ENCODE results near the gene ARID5B. TPM values are rescaled to one million over a fixed set of nuclear protein-coding genes. Genes with fewer than 3 reads are reported as not detected.

The ARID5B gene
- total RNA-seq, 4 donors from 2014 or later, result 10.5 to 167 (median 29.4) TPM

DNA sequence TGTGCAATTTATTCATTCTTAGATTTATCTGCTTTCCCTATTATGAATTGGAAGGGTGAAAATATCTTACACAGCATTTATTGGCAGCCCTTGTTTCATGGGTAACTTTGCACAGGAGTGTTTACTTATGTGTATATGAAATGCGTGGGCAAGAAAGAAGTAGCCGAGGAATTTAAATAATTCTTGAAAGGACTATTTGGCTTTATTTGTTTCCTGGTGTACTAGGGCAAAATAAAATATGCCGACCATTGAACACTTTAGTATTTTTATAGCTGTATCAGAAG is 93.7 kb downstream of the ARID5B start:
- TF ChIP-seq, protein P1, sequence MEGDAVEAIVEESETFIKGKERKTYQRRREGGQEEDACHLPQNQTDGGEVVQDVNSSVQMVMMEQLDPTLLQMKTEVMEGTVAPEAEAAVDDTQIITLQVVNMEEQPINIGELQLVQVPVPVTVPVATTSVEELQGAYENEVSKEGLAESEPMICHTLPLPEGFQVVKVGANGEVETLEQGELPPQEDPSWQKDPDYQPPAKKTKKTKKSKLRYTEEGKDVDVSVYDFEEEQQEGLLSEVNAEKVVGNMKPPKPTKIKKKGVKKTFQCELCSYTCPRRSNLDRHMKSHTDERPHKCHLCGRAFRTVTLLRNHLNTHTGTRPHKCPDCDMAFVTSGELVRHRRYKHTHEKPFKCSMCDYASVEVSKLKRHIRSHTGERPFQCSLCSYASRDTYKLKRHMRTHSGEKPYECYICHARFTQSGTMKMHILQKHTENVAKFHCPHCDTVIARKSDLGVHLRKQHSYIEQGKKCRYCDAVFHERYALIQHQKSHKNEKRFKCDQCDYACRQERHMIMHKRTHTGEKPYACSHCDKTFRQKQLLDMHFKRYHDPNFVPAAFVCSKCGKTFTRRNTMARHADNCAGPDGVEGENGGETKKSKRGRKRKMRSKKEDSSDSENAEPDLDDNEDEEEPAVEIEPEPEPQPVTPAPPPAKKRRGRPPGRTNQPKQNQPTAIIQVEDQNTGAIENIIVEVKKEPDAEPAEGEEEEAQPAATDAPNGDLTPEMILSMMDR (IDR thresholded peaks at IDR 0.05), result no peak
- no peak for TF ChIP-seq POLR2A (IDR thresholded peaks at IDR 0.05)
- H3K4me1 ChIP-seq, result peaks cover 0 to 31% (median 12%) of the 10 kb centered on the region in 4 donors

DNA sequence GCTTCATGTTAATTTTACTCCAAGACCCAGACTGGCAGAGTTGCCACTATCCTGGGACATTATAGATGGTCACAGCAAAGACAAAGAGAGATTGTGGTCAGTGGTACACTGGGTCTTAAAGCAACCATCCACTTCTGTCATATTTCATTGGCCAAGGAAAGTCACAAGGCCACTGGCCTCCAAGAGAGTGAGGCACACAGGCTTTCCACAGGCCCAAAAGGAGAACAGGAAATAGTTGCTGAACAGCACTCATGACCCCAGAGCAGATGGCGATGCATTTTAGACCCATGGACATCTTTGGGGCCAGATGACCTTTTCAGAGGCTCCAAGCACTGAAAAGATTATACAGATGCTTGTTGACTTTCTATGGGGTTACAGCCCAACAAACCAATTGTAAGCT is 97.4 kb downstream of the ARID5B start:
- H3K9me3 ChIP-seq, result no peaks in the 10 kb centered on the region
- no peaks in the 10 kb centered on the region for H3K27me3 ChIP-seq
- peak overlapping the region in 2 of 4 donors; percentile 76 to 80 for H3K27ac ChIP-seq
- no peak for DNase-seq
- H3K4me3 ChIP-seq, result no peak overlapping the region
- no peaks in the 10 kb centered on the region for H3K36me3 ChIP-seq
- peaks cover 0 to 8% (median 4%) of the 10 kb centered on the region in 4 donors for H3K4me1 ChIP-seq
- TF ChIP-seq POLR2A (IDR thresholded peaks at IDR 0.05), result no peak
- TF ChIP-seq, protein P1 (IDR thresholded peaks at IDR 0.05), result no peak

More for the DNA sequence above, 93.7 kb downstream of the ARID5B start:
- Histone ChIP-seq H3K4me3 (no peak overlapping the region), H3K27me3 (no peaks in the 10 kb centered on the region), H3K27ac (peak overlapping the region in 1 of 4 donors; percentile 50), H3K36me3 (no peaks in the 10 kb centered on the region), H3K9me3 (no peaks in the 10 kb centered on the region)
- no peak for DNase-seq

DNA sequence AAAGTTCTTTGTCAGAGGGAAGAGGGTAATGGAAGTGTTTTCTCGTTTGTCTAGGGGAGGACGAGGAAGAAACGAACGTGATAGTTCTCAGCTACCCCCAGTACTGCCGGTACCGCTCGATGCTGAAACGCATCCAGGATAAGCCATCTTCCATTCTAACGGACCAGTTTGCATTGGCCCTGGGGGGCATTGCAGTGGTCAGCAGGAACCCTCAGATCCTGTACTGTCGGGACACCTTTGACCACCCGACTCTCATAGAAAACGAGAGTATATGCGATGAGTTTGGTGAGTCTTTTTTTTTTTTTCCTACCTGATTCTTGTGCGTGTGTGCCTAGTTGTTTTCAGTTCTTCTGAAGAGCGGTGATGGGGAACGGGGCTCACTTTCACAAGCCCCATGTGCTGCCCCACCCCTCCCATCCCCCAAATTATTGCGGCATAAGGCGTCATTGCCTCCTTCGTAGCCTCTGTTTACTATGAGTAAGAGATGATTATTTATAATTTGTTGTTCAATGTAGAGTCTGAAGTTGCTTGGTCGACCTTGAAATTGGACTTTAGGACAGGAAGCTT is 98.6 kb downstream of the ARID5B start:
- H3K4me3 ChIP-seq, result no peak overlapping the region
- peaks cover 0 to 5% (median 0%) of the 10 kb centered on the region in 4 donors for H3K4me1 ChIP-seq
- H3K27me3 ChIP-seq, result no peaks in the 10 kb centered on the region
- DNase-seq, result peak in 2 of 3 donors; percentile 75 to 80
- H3K36me3 ChIP-seq, result no peaks in the 10 kb centered on the region
- H3K9me3 ChIP-seq, result no peaks in the 10 kb centered on the region
- H3K27ac ChIP-seq, result peak overlapping the region in 2 of 4 donors; percentile 76 to 80
- TF ChIP-seq, protein P1 (IDR thresholded peaks at IDR 0.05), result no peak
- no peak for TF ChIP-seq POLR2A (IDR thresholded peaks at IDR 0.05)

DNA sequence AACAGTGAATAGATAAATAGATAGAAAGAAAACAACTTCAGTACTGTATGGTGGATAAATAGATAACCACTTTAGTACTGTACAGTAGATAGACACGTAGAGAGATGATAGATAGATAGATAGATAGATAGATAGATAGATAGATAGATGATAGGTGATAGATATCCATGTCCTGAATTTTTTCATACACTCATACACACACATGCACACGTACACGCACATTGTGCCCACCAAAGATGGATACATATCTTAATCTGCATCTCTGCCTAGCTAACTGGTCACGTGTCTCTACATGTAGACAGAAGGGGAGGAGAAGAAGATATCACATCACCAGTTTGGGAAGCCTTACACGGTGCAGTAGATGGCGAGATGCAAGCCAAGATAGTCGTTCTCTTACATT is 99.2 kb downstream of the ARID5B start:
- no peaks in the 10 kb centered on the region for H3K36me3 ChIP-seq
- no peak for TF ChIP-seq POLR2A (IDR thresholded peaks at IDR 0.05)
- TF ChIP-seq, protein P1 (IDR thresholded peaks at IDR 0.05), result no peak
- H3K27ac ChIP-seq, result peak overlapping the region in 2 of 4 donors; percentile 74 to 76
- H3K4me1 ChIP-seq, result peaks cover 0 to 5% (median 0%) of the 10 kb centered on the region in 4 donors
- no peak overlapping the region for H3K4me3 ChIP-seq
- H3K27me3 ChIP-seq, result no peaks in the 10 kb centered on the region
- no peaks in the 10 kb centered on the region for H3K9me3 ChIP-seq
- no peak for DNase-seq

DNA sequence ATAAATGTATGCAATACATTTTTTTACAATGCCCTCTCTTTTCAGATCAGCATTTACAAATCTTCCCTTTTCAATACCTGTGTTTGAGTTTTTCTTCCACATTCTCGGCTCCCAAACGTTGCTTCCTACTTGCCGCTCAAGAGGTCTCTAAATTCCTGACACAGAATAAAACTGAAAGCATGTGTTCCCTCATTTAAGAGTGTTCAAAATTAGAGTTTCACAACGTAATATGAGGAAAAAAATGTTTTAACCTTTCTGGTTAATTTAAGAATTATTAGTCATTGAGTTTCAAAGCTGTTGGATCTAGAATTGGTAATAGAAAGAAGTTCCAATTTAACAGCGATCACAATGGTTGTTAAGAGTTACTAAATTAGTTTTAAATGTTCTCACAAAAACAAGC is 100.4 kb downstream of the ARID5B start:
- no peak for DNase-seq
- Histone ChIP-seq H3K27ac (peak overlapping the region in 3 of 4 donors; percentile 13 to 76 (median 74)), H3K27me3 (no peaks in the 10 kb centered on the region), H3K36me3 (no peaks in the 10 kb centered on the region), H3K4me3 (no peak overlapping the region), H3K9me3 (no peaks in the 10 kb centered on the region), H3K4me1 (peaks cover 0 to 5% (median 0%) of the 10 kb centered on the region in 4 donors)
- TF ChIP-seq, protein P1 (IDR thresholded peaks at IDR 0.05), result no peak
- TF ChIP-seq POLR2A (IDR thresholded peaks at IDR 0.05), result no peak

Data from Peyer's patch (tissue), 4 donors.